A673 (cell line): ENCODE results near the gene ABCA7.

Source experiments
- EZH2 ChIP-seq: fragments of 200-600 bp; sonication (generic); IDR thresholded peaks from 2 replicates; pipeline ENCODE4 v1.6.1; 2017; ENCODE audit warnings: borderline replicate concordance, low read depth, mild to moderate bottlenecking, mixed read lengths, antibody characterized with exemption, low read length; ENCODE audit not compliant: poor library complexity, severe bottlenecking
- TF ChIP-seq, protein P1 (sequence below): fragments of 300-800, 200-600 bp; sonication (generic); conservative IDR thresholded peaks from 2 replicates; pipeline ENCODE4 v1.5.1; 2017; ENCODE audit warnings: low read depth, mild to moderate bottlenecking, antibody characterized with exemption, low read length, moderate library complexity, mixed read lengths

DNA sequence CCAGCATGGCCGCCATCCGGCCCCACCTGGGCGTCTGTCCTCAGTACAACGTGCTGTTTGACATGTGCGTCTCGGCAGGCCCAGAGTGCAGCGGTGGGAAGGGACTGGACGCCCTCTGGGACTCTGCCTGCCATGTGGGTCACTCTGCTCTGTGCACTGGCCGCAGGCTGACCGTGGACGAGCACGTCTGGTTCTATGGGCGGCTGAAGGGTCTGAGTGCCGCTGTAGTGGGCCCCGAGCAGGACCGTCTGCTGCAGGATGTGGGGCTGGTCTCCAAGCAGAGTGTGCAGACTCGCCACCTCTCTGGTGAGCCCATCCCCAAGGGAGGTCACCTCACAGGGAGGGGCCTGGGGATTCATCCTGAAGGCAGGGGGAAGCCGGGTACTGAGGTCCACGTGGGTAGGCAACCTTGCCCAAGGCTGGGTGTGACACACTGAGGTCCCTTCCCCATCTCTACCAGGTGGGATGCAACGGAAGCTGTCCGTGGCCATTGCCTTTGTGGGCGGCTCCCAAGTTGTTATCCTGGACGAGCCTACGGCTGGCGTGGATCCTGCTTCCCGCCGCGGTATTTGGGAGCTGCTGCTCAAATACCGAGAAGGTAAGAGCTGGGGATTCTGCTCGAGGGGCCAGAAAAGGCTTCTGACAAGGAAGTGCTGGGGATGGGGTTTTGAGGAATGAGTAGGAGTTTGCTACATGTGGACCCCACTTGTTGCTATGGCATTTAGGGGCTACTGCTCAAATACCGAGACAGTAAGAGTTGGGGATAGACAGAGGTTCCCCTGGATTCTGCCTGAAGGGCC is 11.3 kb downstream of the ABCA7 start:
- TF ChIP-seq, protein P1, sequence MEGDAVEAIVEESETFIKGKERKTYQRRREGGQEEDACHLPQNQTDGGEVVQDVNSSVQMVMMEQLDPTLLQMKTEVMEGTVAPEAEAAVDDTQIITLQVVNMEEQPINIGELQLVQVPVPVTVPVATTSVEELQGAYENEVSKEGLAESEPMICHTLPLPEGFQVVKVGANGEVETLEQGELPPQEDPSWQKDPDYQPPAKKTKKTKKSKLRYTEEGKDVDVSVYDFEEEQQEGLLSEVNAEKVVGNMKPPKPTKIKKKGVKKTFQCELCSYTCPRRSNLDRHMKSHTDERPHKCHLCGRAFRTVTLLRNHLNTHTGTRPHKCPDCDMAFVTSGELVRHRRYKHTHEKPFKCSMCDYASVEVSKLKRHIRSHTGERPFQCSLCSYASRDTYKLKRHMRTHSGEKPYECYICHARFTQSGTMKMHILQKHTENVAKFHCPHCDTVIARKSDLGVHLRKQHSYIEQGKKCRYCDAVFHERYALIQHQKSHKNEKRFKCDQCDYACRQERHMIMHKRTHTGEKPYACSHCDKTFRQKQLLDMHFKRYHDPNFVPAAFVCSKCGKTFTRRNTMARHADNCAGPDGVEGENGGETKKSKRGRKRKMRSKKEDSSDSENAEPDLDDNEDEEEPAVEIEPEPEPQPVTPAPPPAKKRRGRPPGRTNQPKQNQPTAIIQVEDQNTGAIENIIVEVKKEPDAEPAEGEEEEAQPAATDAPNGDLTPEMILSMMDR, result no peak
- no peak for TF ChIP-seq EZH2
